ENCODE measurements around the gene MAST3. TPM values are rescaled to one million over a fixed set of nuclear protein-coding genes. Genes with fewer than 3 reads are reported as not detected.

Gene MAST3
- total RNA-seq, 1 experiment from 2014 or later = 14.1 TPM

DNA sequence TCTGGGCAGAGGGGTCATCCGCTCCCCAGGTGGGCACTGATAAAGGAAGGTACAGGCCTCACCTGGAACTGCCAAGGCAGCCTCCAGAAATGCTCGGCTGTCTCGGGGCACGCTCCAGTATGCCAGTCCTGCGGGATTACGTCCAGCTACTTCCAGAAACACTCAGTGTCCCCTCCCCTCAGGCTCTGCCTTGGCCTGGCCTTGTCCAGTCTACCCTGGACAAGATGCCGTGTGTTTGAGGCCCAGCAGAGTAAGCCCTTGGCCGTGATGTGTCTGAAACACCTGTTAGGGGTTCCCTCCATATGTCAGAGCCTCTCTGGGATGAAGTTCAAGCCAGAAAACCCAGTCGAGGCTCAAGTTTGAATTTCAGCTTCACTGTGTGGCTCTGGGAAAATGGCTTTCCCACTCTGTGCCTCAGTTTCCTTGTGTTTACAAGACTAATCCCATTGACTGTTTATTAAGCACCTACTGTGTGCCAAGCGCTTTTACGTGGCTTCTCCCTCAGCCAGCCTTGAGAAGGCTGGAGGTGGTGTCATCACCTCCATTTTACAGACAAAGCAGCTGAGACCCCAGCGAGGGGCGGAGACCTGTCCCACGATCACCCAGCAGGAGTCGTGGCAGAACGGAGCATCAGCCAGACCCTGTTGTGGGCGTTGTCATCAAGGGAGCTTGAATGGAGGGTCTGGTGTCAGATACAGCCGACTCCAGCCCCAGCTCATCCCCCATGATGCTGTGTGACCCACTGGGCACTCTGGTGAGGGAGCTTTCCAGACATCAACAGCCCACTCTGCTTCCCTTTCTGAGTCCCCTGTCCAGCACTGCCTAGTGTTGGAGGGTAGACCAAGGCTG is 53.4 kb downstream of the MAST3 start:
- H4K20me1 ChIP-seq (ENCODE audit: insufficient read depth) = peaks cover 18% of the 10 kb centered on the region
- no peak for TF ChIP-seq EZH2 (IDR thresholded peaks at IDR 0.05; ENCODE audit: low read depth)
- TF ChIP-seq, protein P1, sequence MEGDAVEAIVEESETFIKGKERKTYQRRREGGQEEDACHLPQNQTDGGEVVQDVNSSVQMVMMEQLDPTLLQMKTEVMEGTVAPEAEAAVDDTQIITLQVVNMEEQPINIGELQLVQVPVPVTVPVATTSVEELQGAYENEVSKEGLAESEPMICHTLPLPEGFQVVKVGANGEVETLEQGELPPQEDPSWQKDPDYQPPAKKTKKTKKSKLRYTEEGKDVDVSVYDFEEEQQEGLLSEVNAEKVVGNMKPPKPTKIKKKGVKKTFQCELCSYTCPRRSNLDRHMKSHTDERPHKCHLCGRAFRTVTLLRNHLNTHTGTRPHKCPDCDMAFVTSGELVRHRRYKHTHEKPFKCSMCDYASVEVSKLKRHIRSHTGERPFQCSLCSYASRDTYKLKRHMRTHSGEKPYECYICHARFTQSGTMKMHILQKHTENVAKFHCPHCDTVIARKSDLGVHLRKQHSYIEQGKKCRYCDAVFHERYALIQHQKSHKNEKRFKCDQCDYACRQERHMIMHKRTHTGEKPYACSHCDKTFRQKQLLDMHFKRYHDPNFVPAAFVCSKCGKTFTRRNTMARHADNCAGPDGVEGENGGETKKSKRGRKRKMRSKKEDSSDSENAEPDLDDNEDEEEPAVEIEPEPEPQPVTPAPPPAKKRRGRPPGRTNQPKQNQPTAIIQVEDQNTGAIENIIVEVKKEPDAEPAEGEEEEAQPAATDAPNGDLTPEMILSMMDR (conservative IDR thresholded peaks at IDR 0.05) = no peak
- H3K4me1 ChIP-seq (replicated peaks; ENCODE audit: insufficient read depth) = peaks cover 15% of the 10 kb centered on the region
- H3K27me3 ChIP-seq (ENCODE audit: insufficient read depth, low read depth) = no peaks in the 10 kb centered on the region
- DNase-seq = no peak
- no peaks in the 10 kb centered on the region for H3K9me2 ChIP-seq (ENCODE audit: insufficient read depth)
- ChIA-PET CTCF (interaction anchor here (1.0 kb wide), 1 partner anchor 38 kb away, joined by 3 read pairs; no protein-coding TSS in a partner anchor), POLR2A (ENCODE audit: unreplicated experiment) (no interaction called here)
- H3K9me3 ChIP-seq (ENCODE audit: insufficient read depth, low read depth) = no peaks in the 10 kb centered on the region
- no peak overlapping the region for H3K27ac ChIP-seq
- no peak overlapping the region for H2AFZ ChIP-seq
- H3K4me2 ChIP-seq = peak overlapping the region; percentile 92
- peak overlapping the region; percentile 73; the same call in 1 of the 2 replicates for H3K4me3 ChIP-seq
- H3F3A ChIP-seq (ENCODE audit: insufficient read depth, low read depth) = peaks cover 25% of the 10 kb centered on the region
- H3K36me3 ChIP-seq (ENCODE audit: low read depth) = no peaks in the 10 kb centered on the region
- intact Hi-C loops (cut with micrococcal nuclease; ENCODE audit: unreplicated experiment) = loop anchor here (5.0 kb wide), 2 partner anchors 214 to 261 kb away; no protein-coding TSS in a partner anchor
- peaks cover 29% of the 10 kb centered on the region for H3K79me2 ChIP-seq (ENCODE audit: low read depth)
- BruUV-seq (replicated peaks) = no TSS peak

- no peaks in the 10 kb centered on the region for H3K9me2 ChIP-seq (ENCODE audit: insufficient read depth)
- CTCF ChIA-PET = no interaction called here
- peak; percentile 92 to 93 for DNase-seq
- peak overlapping the region; percentile 91 for H3K27ac ChIP-seq
- intact Hi-C loops (cut with micrococcal nuclease; ENCODE audit: unreplicated experiment) = loop anchor here (2.0 to 5.0 kb wide), 4 partner anchors 40 to 260 kb away; partner anchors contain the start of gene MPV17L2
- peaks cover 15% of the 10 kb centered on the region for H3K4me1 ChIP-seq (replicated peaks; ENCODE audit: insufficient read depth)
- no peaks in the 10 kb centered on the region for H3K9me3 ChIP-seq (ENCODE audit: insufficient read depth, low read depth)
- no peaks in the 10 kb centered on the region for H3K36me3 ChIP-seq (ENCODE audit: low read depth)
- peaks cover 29% of the 10 kb centered on the region for H4K20me1 ChIP-seq (ENCODE audit: insufficient read depth)
- peak overlapping the region; percentile 92 for H3K4me2 ChIP-seq
- peak overlapping the region; percentile 73 for H3K4me3 ChIP-seq
- TF ChIP-seq, protein P1 (conservative IDR thresholded peaks at IDR 0.05) = peak; percentile 82
- no peak for TF ChIP-seq EZH2 (IDR thresholded peaks at IDR 0.05; ENCODE audit: low read depth)
- peak overlapping the region; percentile 97 for H2AFZ ChIP-seq
- peaks cover 32% of the 10 kb centered on the region for H3F3A ChIP-seq (ENCODE audit: insufficient read depth, low read depth)
- no peaks in the 10 kb centered on the region for H3K27me3 ChIP-seq (ENCODE audit: insufficient read depth, low read depth)
- POLR2A ChIA-PET (ENCODE audit: unreplicated experiment) = no interaction called here
- peaks cover 39% of the 10 kb centered on the region for H3K79me2 ChIP-seq (ENCODE audit: low read depth)
- TSS peak; percentile 97 for BruUV-seq (replicated peaks)
Observed at GRCh38 chr19:18152442-18152816, 54.9 kb downstream of the MAST3 start.

DNA sequence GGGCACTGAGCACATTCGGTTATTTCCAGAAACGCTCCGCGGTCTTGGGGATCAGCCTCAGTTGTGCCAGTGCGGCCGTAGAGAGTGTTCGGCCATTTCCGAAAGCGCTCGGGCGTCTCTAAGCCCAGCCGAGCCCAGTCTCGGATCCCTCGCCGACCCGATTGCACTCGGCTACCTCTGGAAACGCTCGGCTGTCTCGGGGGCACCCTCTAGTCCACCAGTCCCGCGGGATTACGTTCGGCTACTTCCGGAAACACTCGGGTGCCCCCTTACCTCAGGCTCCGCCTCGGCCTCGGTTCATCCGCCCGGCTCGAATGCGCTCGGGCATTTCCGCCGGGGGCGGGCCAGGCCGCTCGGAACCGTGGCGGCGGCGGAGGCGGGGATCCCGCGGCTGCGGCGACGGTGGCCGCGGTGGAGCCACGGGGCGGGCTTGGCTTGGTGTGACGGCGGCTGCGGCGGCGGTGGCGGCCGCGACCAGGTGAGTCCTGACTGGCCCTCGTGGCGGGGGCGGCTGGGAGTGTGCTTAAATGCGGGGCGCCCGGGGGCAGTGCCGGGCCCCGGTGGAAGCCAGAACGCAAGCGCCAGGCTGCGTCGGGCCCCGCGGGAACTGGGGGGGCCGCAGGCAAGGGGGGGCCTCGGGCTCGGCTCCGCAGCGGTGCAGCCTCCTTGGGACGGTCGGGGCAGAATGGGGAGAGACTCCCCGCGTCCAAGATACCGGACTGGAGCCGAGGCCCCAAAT is 55.4 kb downstream of the MAST3 start, which contains the start of gene PIK3R2:
Gene PIK3R2, plus strand, starts transcription at position 347 of the 739 bp plus-strand sequence. CDS start 2,717 bp downstream, outside the sequence.
- Histone ChIP-seq H3K36me3 (ENCODE audit: low read depth) (no peaks in the 10 kb centered on the region), H2AFZ (peak within 1 kb of the TSS; percentile 97), H3K4me3 (peak within 1 kb of the TSS; percentile 73), H3K9me3 (ENCODE audit: insufficient read depth, low read depth) (no peaks in the 10 kb centered on the region), H3K4me2 (peak within 1 kb of the TSS; percentile 98), H4K20me1 (ENCODE audit: insufficient read depth) (peaks cover 29% of the 10 kb centered on the region), H3K9me2 (ENCODE audit: insufficient read depth) (no peaks in the 10 kb centered on the region), H3K27ac (peak within 1 kb of the TSS; percentile 91), H3K79me2 (ENCODE audit: low read depth) (peaks cover 39% of the 10 kb centered on the region), H3F3A (ENCODE audit: insufficient read depth, low read depth) (peaks cover 37% of the 10 kb centered on the region), H3K27me3 (ENCODE audit: insufficient read depth, low read depth) (no peaks in the 10 kb centered on the region), H3K4me1 (replicated peaks; ENCODE audit: insufficient read depth) (peaks cover 15% of the 10 kb centered on the region)
- no TSS peak for BruUV-seq (replicated peaks)
- POLR2A ChIA-PET (ENCODE audit: unreplicated experiment) = no interaction called here
- CTCF ChIA-PET = no interaction called here
- DNase-seq = peak; percentile 98 to 99
- no peak for TF ChIP-seq EZH2 (IDR thresholded peaks at IDR 0.05; ENCODE audit: low read depth)
- TF ChIP-seq, protein P1 (conservative IDR thresholded peaks at IDR 0.05) = peak; percentile 13
- intact Hi-C loops (cut with micrococcal nuclease; ENCODE audit: unreplicated experiment) = loop anchor here (2.0 to 5.0 kb wide), 4 partner anchors 40 to 259 kb away; partner anchors contain the start of gene MPV17L2

Data from PC-9 (cell line).